Trophoblast cell (in vitro differentiated cells and primary cell): ENCODE measurements around the gene TRIM6.
A peak's percentile ranks its signal among the peaks of the same experiment; 100 is the strongest.

Experiments used
- DNase-seq, 2 donors: peaks; one replicate each; pipeline ENCODE4 v3.0.0-alpha.2; 2016
- H2AFZ ChIP-seq: 2 replicates; pipeline ENCODE4 v1.6.1; 2013; ENCODE audit warnings: low read length, moderate library complexity, mild to moderate bottlenecking; ENCODE audit not compliant: insufficient read depth, poor library complexity
- H2AK5ac ChIP-seq: 2 replicates; pipeline ENCODE4 v1.6.1; 2013; ENCODE audit warnings: mild to moderate bottlenecking, low read length
- H2BK120ac ChIP-seq: 2 replicates; pipeline ENCODE4 v1.6.1; 2013; ENCODE audit warnings: low read length, mild to moderate bottlenecking, moderate library complexity; ENCODE audit not compliant: insufficient read depth, poor library complexity
- H2BK12ac ChIP-seq: 2 replicates; pipeline ENCODE4 v1.6.1; 2013; ENCODE audit warnings: mild to moderate bottlenecking, low read length, moderate library complexity
- H2BK5ac ChIP-seq: 2 replicates; pipeline ENCODE4 v1.6.1; 2013; ENCODE audit warnings: low read length, low read depth, moderate library complexity, mild to moderate bottlenecking; ENCODE audit not compliant: poor library complexity
- H3K14ac ChIP-seq: 2 replicates; pipeline ENCODE4 v1.6.1; 2013; ENCODE audit warnings: mild to moderate bottlenecking, low read length
- H3K18ac ChIP-seq: 2 replicates; pipeline ENCODE4 v1.6.1; 2013; ENCODE audit warnings: mild to moderate bottlenecking, low read length
- H3K23ac ChIP-seq: 2 replicates; pipeline ENCODE4 v1.6.1; 2013; ENCODE audit warnings: low read length
- H3K27ac ChIP-seq: 2 replicates; pipeline ENCODE4 v1.5.1; 2013; ENCODE audit warnings: low read depth, mild to moderate bottlenecking, inconsistent platforms, low read length, moderate library complexity
- H3K27me3 ChIP-seq: 2 replicates; pipeline ENCODE4 v1.6.1; 2013; ENCODE audit warnings: inconsistent platforms, mild to moderate bottlenecking, low read length, moderate library complexity; ENCODE audit not compliant: insufficient read depth
- H3K36me3 ChIP-seq, 2 experiments: 1 replicate in 1 of 2; 2 replicates in 1 of 2; pipeline ENCODE4 v1.6.1; 2013; ENCODE audit warnings: low read length in 2 of 2, mild to moderate bottlenecking in 2 of 2, moderate library complexity in 1 of 2; ENCODE audit not compliant: insufficient read depth in 2 of 2, control insufficient read depth in 1 of 2
- H3K4ac ChIP-seq: 2 replicates; pipeline ENCODE4 v1.6.1; 2013; ENCODE audit warnings: low read depth, mild to moderate bottlenecking, low read length, moderate library complexity
- H3K4me1 ChIP-seq, 2 experiments: 1 replicate in 1 of 2; 2 replicates in 1 of 2; pipeline ENCODE4 v1.6.1; 2013; ENCODE audit warnings: low read length in 2 of 2, mild to moderate bottlenecking in 2 of 2, moderate library complexity in 1 of 2; ENCODE audit not compliant: insufficient read depth in 2 of 2, control insufficient read depth in 1 of 2
- H3K4me2 ChIP-seq: 2 replicates; pipeline ENCODE4 v1.6.1; 2013; ENCODE audit warnings: inconsistent platforms, mild to moderate bottlenecking, low read length, moderate library complexity
- H3K4me3 ChIP-seq: 2 replicates; pipeline ENCODE4 v1.5.1; 2013; ENCODE audit warnings: mild to moderate bottlenecking, low read depth, low read length, inconsistent platforms
- H3K79me1 ChIP-seq: one replicate; pipeline ENCODE4 v1.6.1; 2013; ENCODE audit warnings: low read length
- H3K79me2 ChIP-seq: 2 replicates; pipeline ENCODE4 v1.6.1; 2013; ENCODE audit warnings: low read length, mild to moderate bottlenecking; ENCODE audit not compliant: control insufficient read depth, insufficient read depth, poor library complexity
- H3K9ac ChIP-seq: 2 replicates; pipeline ENCODE4 v1.6.1; 2013; ENCODE audit warnings: mild to moderate bottlenecking, low read length
- H3K9me3 ChIP-seq: 2 replicates; pipeline ENCODE4 v1.6.1; 2013; ENCODE audit warnings: low read depth, mild to moderate bottlenecking, control low read depth, inconsistent platforms, low read length; ENCODE audit not compliant: insufficient read depth
- H4K12ac ChIP-seq: 2 replicates; pipeline ENCODE4 v1.6.1; 2013; ENCODE audit warnings: low read depth, mild to moderate bottlenecking, low read length, moderate library complexity
- H4K8ac ChIP-seq: 2 replicates; pipeline ENCODE4 v1.6.1; 2013; ENCODE audit warnings: low read depth, mild to moderate bottlenecking, low read length, moderate library complexity
- H4K91ac ChIP-seq: one replicate; pipeline ENCODE4 v1.6.1; 2013; ENCODE audit warnings: low read depth, mild to moderate bottlenecking, low read length, moderate library complexity
- WGBS: extraction: QIAGEN DNeasy Blood & Tissue Kit; methylation state at CpG from one replicate; pipeline ENCODE4 v1.1.7; 2013; ENCODE audit warnings: missing lambda C conversion rate; ENCODE audit not compliant: insufficient read length, insufficient coverage; ENCODE audit errors: extremely low coverage; 5-methylcytosine and 5-hydroxymethylcytosine counted together

Gene TRIM6

GRCh38 chr11:5608808-5609207, 12.4 kb downstream of the TRIM6 start:
- Histone ChIP-seq H3K23ac (no peak overlapping the region), H3K18ac (no peak overlapping the region), H2BK120ac (no peak overlapping the region), H3K4me1 (peaks cover 8 to 13% of the 10 kb centered on the region in 2 experiments), H3K79me1 (no peaks in the 10 kb centered on the region), H2AK5ac (no peak overlapping the region), H3K27ac (no peak overlapping the region), H3K14ac (no peak overlapping the region), H4K91ac (no peak overlapping the region), H3K9ac (no peak overlapping the region), H3K4me2 (no peak overlapping the region), H4K12ac (no peak overlapping the region), H3K4me3 (no peak overlapping the region), H4K8ac (no peak overlapping the region), H3K9me3 (no peaks in the 10 kb centered on the region), H2AFZ (no peak overlapping the region), H3K36me3 (peaks cover 2 to 21% of the 10 kb centered on the region in 2 experiments), H3K79me2 (no peaks in the 10 kb centered on the region), H3K27me3 (no peaks in the 10 kb centered on the region), H2BK5ac (no peak overlapping the region), H2BK12ac (no peak overlapping the region), H3K4ac (no peak overlapping the region)
- no CpG with 5 or more reads among the region's 6 CpGs for WGBS
- peak in 1 of 2 donors; percentile 60 for DNase-seq

GRCh38 chr11:5610446-5610845, 14.0 kb downstream of the TRIM6 start:
- Histone ChIP-seq H4K8ac (no peak overlapping the region), H2BK12ac (no peak overlapping the region), H3K23ac (no peak overlapping the region), H3K4me1 (no peaks in the 10 kb centered on the region), H4K91ac (no peak overlapping the region), H2AFZ (no peak overlapping the region), H2AK5ac (no peak overlapping the region), H2BK5ac (no peak overlapping the region), H3K27me3 (no peaks in the 10 kb centered on the region), H3K9ac (no peak overlapping the region), H3K79me1 (no peaks in the 10 kb centered on the region), H2BK120ac (no peak overlapping the region), H4K12ac (no peak overlapping the region), H3K18ac (no peak overlapping the region), H3K79me2 (no peaks in the 10 kb centered on the region), H3K4me3 (no peak overlapping the region), H3K27ac (no peak overlapping the region), H3K4ac (no peak overlapping the region), H3K4me2 (no peak overlapping the region), H3K9me3 (no peaks in the 10 kb centered on the region), H3K36me3 (peaks cover 2 to 21% of the 10 kb centered on the region in 2 experiments), H3K14ac (no peak overlapping the region)
- WGBS, result no CpG with 5 or more reads among the region's 5 CpGs
- no peak for DNase-seq

- no peaks in the 10 kb centered on the region for H3K9me3 ChIP-seq
- H3K4me1 ChIP-seq, result no peaks in the 10 kb centered on the region
- H2AK5ac ChIP-seq, result no peak overlapping the region
- no peak overlapping the region for H3K27ac ChIP-seq
- H3K23ac ChIP-seq, result no peak overlapping the region
- no peaks in the 10 kb centered on the region for H3K79me1 ChIP-seq
- no peaks in the 10 kb centered on the region for H3K79me2 ChIP-seq
- H2BK120ac ChIP-seq, result no peak overlapping the region
- no peak overlapping the region for H3K9ac ChIP-seq
- H3K4me2 ChIP-seq, result no peak overlapping the region
- no peak overlapping the region for H2BK5ac ChIP-seq
- no peak overlapping the region for H2AFZ ChIP-seq
- H3K14ac ChIP-seq, result no peak overlapping the region
- H3K4me3 ChIP-seq, result no peak overlapping the region
- peaks cover 2 to 19% of the 10 kb centered on the region in 2 experiments for H3K36me3 ChIP-seq
- no peak overlapping the region for H4K91ac ChIP-seq
- H3K4ac ChIP-seq, result no peak overlapping the region
- no peak overlapping the region for H3K18ac ChIP-seq
- H4K12ac ChIP-seq, result no peak overlapping the region
- no peak for DNase-seq
- no peak overlapping the region for H2BK12ac ChIP-seq
- no CpG with 5 or more reads among the region's 11 CpGs for WGBS
- H4K8ac ChIP-seq, result no peak overlapping the region
- no peaks in the 10 kb centered on the region for H3K27me3 ChIP-seq
These were observed 15.2 kb downstream of the TRIM6 start for GRCh38 chr11:5611627-5612026.

GRCh38 chr11:5618807-5619206, 22.4 kb downstream of the TRIM6 start:
- H3K36me3 ChIP-seq, result no peaks in the 10 kb centered on the region
- no peak overlapping the region for H3K9ac ChIP-seq
- H2BK12ac ChIP-seq, result peak overlapping the region; percentile 43

More at GRCh38 chr11:5618807-5619206, 22.4 kb downstream of the TRIM6 start:
- Histone ChIP-seq H4K12ac (no peak overlapping the region), H4K91ac (no peak overlapping the region), H3K27ac (peak overlapping the region; percentile 80), H3K4me3 (no peak overlapping the region), H3K9me3 (no peaks in the 10 kb centered on the region), H3K4me2 (no peak overlapping the region), H2AK5ac (no peak overlapping the region), H4K8ac (no peak overlapping the region), H3K14ac (no peak overlapping the region), H3K27me3 (no peaks in the 10 kb centered on the region), H3K4ac (no peak overlapping the region), H3K79me2 (no peaks in the 10 kb centered on the region), H3K79me1 (peaks cover 13% of the 10 kb centered on the region), H2AFZ (no peak overlapping the region), H3K23ac (no peak overlapping the region), H3K4me1 (peaks cover 9 to 11% of the 10 kb centered on the region in 2 experiments), H2BK5ac (peak overlapping the region; percentile 63), H3K18ac (no peak overlapping the region), H2BK120ac (peak overlapping the region; percentile 24)
- peak; percentile 57 to 91 for DNase-seq
- WGBS, result no CpG with 5 or more reads among the region's 3 CpGs
